Heart right ventricle (tissue), 16 donors: Measurements from ENCODE around the gene ZSCAN22. TPM values are rescaled to one million over a fixed set of nuclear protein-coding genes. Genes with fewer than 3 reads are reported as not detected.
"Not testable (repeated sequence)": the region's sequence is repeated elsewhere in the genome, so short reads cannot be mapped to it uniquely, and the experiment has no call there.

Source experiments
- ATAC-seq, 8 donors: fragments of 200-7000 bp; cut with Tn5 transposase; one replicate each; pipeline ENCODE4 v1.9.1; 2020; ENCODE audit warnings: mild to moderate bottlenecking in 8 of 8, moderate library complexity in 8 of 8, moderate number of reproducible peaks in 1 of 8
- DNase-seq, 2 donors: peaks; one replicate each; pipeline ENCODE4 v3.0.0-alpha.2; 2020
- H3K27ac ChIP-seq, 10 donors: fragments of 200-600 bp; sonication (generic) in 2 of 10; one replicate each; pipeline versions ENCODE4 v1.5.0 to v1.8.0; 2020 to 2022; ENCODE audit warnings: mild to moderate bottlenecking in 3 of 10
- H3K27me3 ChIP-seq, 7 donors: fragments of 200-600 bp; one replicate each; pipeline ENCODE4 v1.8.0; 2021 to 2022; ENCODE audit warnings: mild to moderate bottlenecking in 2 of 7
- H3K36me3 ChIP-seq, 9 donors: fragments of 200-600 bp; sonication (generic) in 1 of 9; one replicate each; pipeline versions ENCODE4 v1.5.0 to v1.8.0; 2020 to 2022; ENCODE audit warnings: mild to moderate bottlenecking in 2 of 9
- H3K4me1 ChIP-seq, 9 donors: fragments of 200-600 bp; sonication (generic) in 1 of 9; one replicate each; pipeline versions ENCODE4 v1.5.0 to v1.8.0; 2020 to 2022; ENCODE audit warnings: mild to moderate bottlenecking in 4 of 9
- H3K4me3 ChIP-seq, 10 donors: fragments of 200-600 bp; sonication (generic) in 2 of 10; one replicate each; pipeline versions ENCODE4 v1.5.0 to v1.8.0; 2020 to 2022; ENCODE audit warnings: mild to moderate bottlenecking in 7 of 10, moderate library complexity in 2 of 10
- H3K9me3 ChIP-seq, 11 donors: fragments of 200-600 bp in 10 of 11; sonication (generic) in 2 of 11; one replicate each; pipeline versions ENCODE4 v1.5.0 to v1.8.0; 2013 to 2022; ENCODE audit warnings: mild to moderate bottlenecking in 2 of 11, control low read depth in 1 of 11, moderate library complexity in 1 of 11
- CTCF ChIP-seq, 9 donors: fragments of 200-600 bp; sonication (generic) in 2 of 9; IDR thresholded peaks; one replicate each; pipeline versions ENCODE4 v1.5.0 to v1.8.0; 2021 to 2022; ENCODE audit warnings: antibody characterized with exemption in 9 of 9, mild to moderate bottlenecking in 5 of 9, moderate library complexity in 1 of 9
- WGBS, 2 donors: extraction: QIAGEN DNeasy Blood & Tissue Kit; methylation state at CpG; one replicate each; pipeline ENCODE4 v1.1.7; 2013; ENCODE audit warnings: inconsistent platforms in 1 of 2; 5-methylcytosine and 5-hydroxymethylcytosine counted together
- intact Hi-C, 10 donors: fragments of 100-400 bp; cut with DNase I; formaldehyde crosslinking; loops; one replicate each; pipeline versions ENCODE4 v1.11.1 to v1.14.2; 2022
- polyA plus RNA-seq, 2 donors: library from polyadenylated mRNA; stranded (reverse); fragments of 200-250 nt; gene quantifications; one replicate each; pipeline ENCODE4 v1.2.3, GENCODE V29; 2013
- total RNA-seq, 10 donors: library from RNA; stranded (reverse); fragmentation: NEBNext Ultra II Directional in 3 of 10; extraction: Animal tissue kit (Norgen Biotek cat#: 25700) in 3 of 10; gene quantifications; one replicate each; pipeline versions ENCODE4 v1.2.1 to v1.2.4, GENCODE V29; 2021 to 2023
- donor health status: Arrhythmogenic right ventricular cardiomyopathy.
- donor health status: ischemic (EF 13 %, LVEDD 7.1; RV severe dilation, severe dysfunction).
- donor health status: healthy with polysubstance abuse.
- donor health status: DM: no; HTN: yes; CAD: no.
- donor health status: DM: no; HTN: no; CAD: no.
- donor health status: ischemic (EF 25% LVEDD 6.9; RV normal size, moderate dysfunction).
- donor health status: ischemic (EF 25% LVEDD 5.7; RV mildly dilated, moderate dysfunction).
- donor health status: healthy.
- donor health status: DM: yes; HTN: yes; CAD: no.
- donor health status: Ischemic cardiomyopathy.
- donor health status: ischemic (EF 35%, LVEDD 5.7; RV mildly dilated, moderate dysfunction).
- donor health status: nonischemic (EF 11% LVEDD 7.7; RV severe dilation, severe dysfunction).
- donor health status: DM: yes; HTN: yes; CAD: no.
- donor health status: PGD.
- donor health status: ischemic (EF 29% LVEDD 5.4; RV normal size, mild dysfunction).
- donor health status: nonischemic (EF 23%, LVEDD 6.1; RV moderate dilation, normal function).

The ZSCAN22 gene
- total and polyA plus RNA-seq, 12 donors, result 0.80 to 2.1 (median 1.4) TPM

DNA sequence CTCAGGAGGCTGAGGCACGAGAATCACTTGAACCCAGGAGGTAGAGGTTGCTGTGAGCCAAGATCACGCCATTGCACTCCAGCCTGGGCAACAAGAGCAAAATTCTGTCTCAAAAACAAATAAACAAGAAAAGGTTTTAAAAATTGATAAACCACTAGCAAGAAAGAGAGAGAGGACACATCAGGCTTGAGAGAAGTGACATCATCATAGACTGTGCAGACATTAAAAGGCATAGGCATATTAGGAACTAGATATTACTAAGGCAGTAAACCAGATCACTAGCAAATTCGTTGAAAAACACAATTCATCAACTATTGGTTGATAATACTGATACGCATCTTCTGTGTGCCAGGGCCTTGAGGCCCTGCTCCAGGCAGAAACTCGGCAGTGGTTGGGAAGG, 18.8 kb downstream of the ZSCAN22 start:
- Histone ChIP-seq H3K27me3 (peaks cover 0 to 63% (median 48%) of the 10 kb centered on the region in 7 donors), H3K4me3 (no peak overlapping the region), H3K4me1 (peaks cover 2 to 28% (median 11%) of the 10 kb centered on the region in 9 donors), H3K27ac (no peak overlapping the region), H3K9me3 (no peaks in the 10 kb centered on the region), H3K36me3 (peaks cover 0 to 11% (median 0%) of the 10 kb centered on the region in 9 donors)
- TF ChIP-seq CTCF (IDR thresholded peaks at IDR 0.05), result no peak
- DNase-seq (no peak), ATAC-seq (no peak)
- 73 to 74% methylated on average over 5 of the region's 5 CpGs for WGBS, 2 donors
- intact Hi-C loops, result no loop called here

- whole genome bisulfite sequencing, 2 donors, result 2% methylated on average over 73 to 82 of the region's 82 CpGs
- H3K27me3 ChIP-seq, result peaks cover 1 to 80% (median 57%) of the 10 kb centered on the region in 7 donors
- intact Hi-C loops, result no loop called here
Measured at GRCh38 chr19:58346961-58347929, 20.5 kb downstream of the ZSCAN22 start.

DNA sequence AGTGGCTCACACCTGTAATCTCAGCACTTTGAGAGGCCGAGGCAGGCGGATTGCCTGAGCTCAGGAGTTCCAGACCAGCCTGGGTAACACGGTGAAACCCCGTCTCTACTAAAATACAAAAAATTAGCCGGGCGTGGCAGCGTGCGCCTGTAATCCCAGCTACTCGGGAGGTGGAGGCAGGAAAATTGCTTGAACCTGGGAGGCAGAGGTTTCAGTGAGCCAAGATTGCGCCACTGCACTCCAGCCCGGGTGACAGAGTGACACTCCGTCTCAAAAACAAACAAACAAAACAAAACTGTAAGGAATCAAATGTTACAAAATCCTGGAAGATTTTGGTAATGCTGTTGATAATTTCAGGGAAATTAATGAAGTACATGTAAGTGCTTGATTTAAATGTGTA, 21.3 kb downstream of the ZSCAN22 start:
- H3K4me3 ChIP-seq, result peak overlapping the region; percentile 10 to 75 (median 57)
- peak overlapping the region in 4 of 10 donors; percentile 6 to 81 (median 48) for H3K27ac ChIP-seq
- peaks cover 4 to 32% (median 18%) of the 10 kb centered on the region in 9 donors for H3K4me1 ChIP-seq
- H3K36me3 ChIP-seq, intact Hi-C loops, ATAC-seq, DNase-seq, H3K9me3 ChIP-seq: not testable (repeated sequence)
- 27 to 36% methylated on average over 12 of the region's 12 CpGs for WGBS, 2 donors
- peaks cover 6 to 85% (median 63%) of the 10 kb centered on the region in 7 donors for H3K27me3 ChIP-seq

More at GRCh38 chr19:58346961-58347929, 20.5 kb downstream of the ZSCAN22 start:
- Histone ChIP-seq H3K9me3 (no peaks in the 10 kb centered on the region), H3K4me3 (peak overlapping the region; percentile 30 to 75 (median 57)), H3K36me3 (peaks cover 0 to 4% (median 0%) of the 10 kb centered on the region in 9 donors), H3K27ac (peak overlapping the region in 9 of 10 donors; percentile 42 to 81 (median 61)), H3K4me1 (peaks cover 4 to 32% (median 18%) of the 10 kb centered on the region in 9 donors)
- ATAC-seq (peak; percentile 87 to 97 (median 90)), DNase-seq (peak; percentile 26 to 61)
- TF ChIP-seq CTCF (IDR thresholded peaks at IDR 0.05), result no peak

DNA sequence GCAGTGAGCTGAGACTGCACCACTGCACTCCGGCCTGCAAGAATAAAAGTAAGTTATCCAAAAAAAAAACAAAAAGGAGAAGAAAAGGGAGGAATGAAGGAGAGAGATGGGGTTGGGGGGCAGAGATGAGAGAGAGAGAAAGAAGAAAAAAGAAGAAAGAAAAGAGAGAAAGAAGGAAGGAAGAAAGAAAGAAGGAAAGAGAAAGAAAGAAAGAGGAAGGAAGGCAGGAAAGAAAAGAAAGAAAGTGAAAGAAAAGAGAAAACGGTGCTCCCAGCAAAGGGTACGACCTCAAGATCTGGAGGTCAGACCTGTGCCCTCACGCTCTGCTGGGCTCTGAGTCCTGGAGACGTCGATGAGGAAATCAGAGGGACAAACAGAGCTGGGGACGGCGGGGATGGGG, 22.8 kb downstream of the ZSCAN22 start:
- WGBS, 2 donors, result 35 to 41% methylated on average over 8 of the region's 8 CpGs
- no peak for TF ChIP-seq CTCF (IDR thresholded peaks at IDR 0.05)
- peaks cover 4 to 32% (median 18%) of the 10 kb centered on the region in 9 donors for H3K4me1 ChIP-seq
- intact Hi-C loops, result no loop called here
- H3K27me3 ChIP-seq, result peaks cover 6 to 89% (median 64%) of the 10 kb centered on the region in 7 donors
- DNase-seq (no peak), ATAC-seq (no peak)
- peaks cover 0 to 4% (median 0%) of the 10 kb centered on the region in 9 donors for H3K36me3 ChIP-seq
- peak overlapping the region in 4 of 10 donors; percentile 26 to 48 (median 34) for H3K4me3 ChIP-seq
- H3K27ac ChIP-seq, result no peak overlapping the region
- H3K9me3 ChIP-seq, result no peaks in the 10 kb centered on the region
